ENCODE results near the gene KCMF1.

The KCMF1 gene

DNA sequence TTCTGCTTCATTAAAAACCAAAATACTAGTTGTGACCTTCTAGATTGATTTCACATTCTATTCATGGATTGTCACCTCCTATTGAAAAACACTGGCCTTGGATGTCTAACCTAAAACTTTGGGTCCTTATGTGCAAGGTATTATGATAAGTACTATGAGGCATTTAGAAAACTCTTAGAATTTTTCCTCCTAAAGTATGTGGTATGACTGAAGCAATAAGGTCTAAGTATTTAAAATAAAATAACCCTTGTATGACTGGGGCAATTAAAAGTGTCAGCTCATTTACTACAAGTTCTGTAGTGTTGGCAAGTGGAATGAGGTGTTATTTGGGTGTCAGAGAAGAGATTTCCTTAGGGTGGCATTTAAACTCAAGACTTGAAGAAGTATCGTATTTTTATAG lies 15.1 kb downstream of the KCMF1 start:
- DNase-seq, result no peak

DNA sequence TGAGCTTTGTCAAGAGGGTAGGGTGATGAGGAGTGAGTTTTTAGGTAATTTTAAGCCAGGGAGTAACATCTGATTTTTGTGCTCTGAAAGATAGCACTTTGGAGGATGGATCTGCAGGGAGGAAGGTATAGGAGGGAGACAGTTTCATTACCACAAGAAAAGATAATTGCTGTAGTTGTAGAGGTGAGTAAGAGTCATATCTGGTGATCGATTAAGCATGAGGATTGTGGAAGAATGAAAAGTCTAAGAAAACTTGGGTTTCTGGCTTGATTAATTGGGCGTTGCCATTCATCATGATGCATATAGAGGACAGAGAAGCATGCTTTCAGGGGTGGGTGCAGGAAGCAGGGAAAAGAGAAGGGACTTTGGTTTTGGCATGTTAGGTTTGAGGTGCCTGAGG lies 18.5 kb downstream of the KCMF1 start:
- no peak for DNase-seq

DNA sequence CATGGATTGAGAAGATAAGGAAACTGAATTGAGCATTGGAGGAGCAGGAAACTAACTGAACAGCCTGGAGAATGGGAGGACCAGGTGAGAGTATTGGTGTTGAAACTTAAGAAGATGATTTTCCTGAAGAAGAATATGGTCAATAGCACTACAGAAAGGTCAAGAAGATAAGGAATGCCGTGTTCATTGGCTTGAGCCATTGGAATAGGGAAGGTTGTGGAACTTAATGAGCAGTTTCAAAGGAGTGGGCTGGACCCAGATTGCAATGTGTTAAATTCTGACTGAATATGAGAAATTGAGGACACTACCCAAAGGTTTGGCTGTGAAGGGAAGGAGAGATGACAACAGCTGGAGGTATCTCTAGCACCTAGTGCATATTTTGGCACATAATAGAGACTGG lies 19.0 kb downstream of the KCMF1 start:
- no peak for DNase-seq

DNA sequence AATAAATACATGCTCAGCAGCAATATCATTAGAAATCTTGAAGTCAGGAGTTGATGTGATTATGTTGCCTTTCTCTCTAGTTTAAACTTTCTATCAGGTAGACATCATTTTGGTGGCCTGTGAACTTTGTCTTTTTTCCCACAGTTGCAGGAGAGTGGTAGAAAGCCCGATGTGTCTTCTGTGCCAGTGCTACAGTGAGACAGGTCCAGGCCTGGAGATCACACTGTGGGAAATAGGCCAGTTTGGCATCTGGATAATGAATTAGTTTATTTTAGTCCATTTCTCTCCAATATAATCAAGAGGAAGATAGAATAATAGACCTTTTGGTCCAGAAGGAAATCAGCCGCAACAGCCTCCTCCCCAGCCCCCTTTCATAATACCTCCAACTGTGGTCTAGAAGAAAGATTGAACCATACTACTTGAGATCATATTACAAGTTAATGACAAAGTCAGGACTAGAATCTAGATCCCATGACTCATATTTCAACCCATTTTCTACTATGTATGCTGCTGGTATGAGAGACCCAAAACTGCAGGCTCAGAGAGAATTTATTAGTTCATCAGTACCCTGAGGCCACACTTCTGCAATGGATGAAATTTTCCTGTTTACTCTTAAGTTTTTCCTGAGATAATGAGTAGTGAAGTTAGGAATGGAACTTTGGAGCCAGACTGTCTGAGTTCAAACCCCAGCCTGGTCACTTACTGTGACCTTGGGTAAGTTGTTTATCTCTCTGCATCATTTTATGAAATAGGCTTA lies 20.6 kb downstream of the KCMF1 start:
- DNase-seq, result no peak

DNA sequence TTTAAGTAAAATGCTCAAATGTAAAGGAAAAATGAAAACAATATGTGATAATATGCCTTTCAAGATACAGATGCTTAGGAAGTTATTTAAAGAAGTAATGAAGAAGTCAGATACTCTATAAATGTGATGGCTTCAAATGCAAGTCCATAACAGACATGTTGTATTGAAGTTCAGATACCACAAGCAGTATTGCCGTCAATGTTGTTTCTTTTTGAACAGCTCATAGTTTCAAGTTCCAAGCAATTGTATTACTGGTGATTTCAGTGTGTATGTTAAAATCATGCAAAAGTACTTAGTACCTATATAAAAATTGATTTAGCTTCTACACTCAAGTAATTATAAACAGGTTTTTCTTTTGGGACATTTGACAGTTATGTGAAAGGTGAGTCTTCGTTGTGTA lies 24.9 kb downstream of the KCMF1 start:
- no peak for DNase-seq

DNA sequence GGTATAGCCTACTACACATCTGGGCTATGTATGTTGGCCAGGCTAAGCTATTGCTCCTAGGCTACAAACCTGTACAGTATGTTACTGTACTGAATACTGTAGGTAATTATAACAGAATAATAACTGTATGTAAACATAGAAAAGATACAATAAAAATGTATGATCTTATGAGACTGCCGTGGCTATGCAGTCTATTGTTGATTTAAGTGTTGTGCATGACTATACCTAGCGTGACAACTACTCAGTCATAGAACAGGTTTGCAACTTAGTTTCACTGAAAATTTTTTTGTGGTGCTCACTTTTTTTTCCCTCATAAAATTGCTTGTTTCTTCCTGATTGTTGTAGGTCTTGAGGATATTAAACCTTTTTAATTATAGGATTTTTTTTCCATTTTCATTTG lies 25.9 kb downstream of the KCMF1 start:
- DNase-seq, result no peak

DNA sequence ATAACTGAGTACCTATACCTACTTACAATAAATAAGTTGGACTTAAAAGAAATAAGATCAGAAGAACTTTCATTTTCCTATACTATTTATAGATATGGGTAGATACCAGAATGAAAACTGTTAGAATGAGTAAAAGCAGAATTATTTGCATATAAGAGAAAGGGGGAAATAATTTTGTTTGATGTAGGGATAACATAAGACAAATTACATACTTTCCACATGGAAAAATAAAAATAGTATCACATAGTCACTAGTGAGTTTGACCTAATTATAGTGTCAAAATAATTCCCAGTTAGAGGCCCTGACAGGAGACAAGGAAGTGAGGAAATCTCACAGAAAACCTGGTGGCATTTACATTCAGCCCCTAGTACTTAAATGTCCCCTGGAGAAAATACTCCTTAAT lies 28.6 kb downstream of the KCMF1 start:
- DNase-seq, result no peak

DNA sequence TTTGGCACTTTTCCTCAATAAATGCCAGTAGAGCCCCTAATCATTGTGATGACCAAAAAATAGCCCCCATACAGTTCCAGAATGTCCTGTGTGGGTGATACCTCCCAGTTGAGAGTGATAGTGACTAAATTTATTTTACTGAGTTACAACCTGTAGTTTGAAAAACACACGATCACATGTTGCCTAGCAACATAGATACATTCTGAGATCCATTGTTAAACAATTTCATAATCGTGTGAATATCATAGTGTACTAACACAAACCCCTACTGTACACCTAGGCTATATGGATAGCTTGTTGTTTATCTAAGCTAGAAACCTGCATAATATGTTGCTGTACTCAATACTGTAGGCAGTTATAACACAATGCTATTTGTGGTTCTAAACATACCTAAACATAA lies 30.6 kb downstream of the KCMF1 start:
- no peak for DNase-seq

DNA sequence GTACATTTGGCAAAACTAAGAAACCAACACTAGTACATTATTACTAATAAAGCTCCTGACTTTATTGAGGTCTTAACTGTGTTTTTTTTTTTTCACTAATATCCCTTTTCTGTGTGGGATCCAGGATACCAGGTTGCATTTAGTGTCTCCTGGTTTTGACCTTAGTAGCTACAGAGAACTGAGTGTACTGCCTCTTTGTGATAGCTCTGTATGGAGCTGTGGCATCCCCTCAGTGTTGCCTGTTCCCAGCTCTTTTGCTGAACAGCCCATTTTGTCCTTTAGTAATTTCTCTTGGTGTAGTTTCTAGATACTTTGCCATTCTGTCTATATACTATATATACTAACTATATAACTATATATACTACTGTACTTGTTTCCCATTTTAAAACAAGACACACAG lies 31.6 kb downstream of the KCMF1 start:
- no peak for DNase-seq

DNA sequence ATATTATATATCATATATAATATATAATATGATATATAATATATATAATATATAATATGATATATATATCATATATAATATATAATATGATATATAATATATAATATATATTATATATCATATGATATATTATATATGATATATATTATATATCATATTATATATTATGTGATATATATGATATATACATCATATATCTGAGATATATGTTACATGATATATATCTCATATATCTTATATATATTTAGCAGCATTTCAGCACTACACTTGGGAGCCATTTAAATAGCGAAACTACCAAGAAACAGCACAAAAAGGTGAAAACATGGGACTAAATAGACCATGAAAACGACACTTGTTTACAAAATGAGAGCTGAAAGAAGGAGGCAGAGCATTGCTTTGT lies 37.3 kb downstream of the KCMF1 start:
- no peak for DNase-seq

DNA sequence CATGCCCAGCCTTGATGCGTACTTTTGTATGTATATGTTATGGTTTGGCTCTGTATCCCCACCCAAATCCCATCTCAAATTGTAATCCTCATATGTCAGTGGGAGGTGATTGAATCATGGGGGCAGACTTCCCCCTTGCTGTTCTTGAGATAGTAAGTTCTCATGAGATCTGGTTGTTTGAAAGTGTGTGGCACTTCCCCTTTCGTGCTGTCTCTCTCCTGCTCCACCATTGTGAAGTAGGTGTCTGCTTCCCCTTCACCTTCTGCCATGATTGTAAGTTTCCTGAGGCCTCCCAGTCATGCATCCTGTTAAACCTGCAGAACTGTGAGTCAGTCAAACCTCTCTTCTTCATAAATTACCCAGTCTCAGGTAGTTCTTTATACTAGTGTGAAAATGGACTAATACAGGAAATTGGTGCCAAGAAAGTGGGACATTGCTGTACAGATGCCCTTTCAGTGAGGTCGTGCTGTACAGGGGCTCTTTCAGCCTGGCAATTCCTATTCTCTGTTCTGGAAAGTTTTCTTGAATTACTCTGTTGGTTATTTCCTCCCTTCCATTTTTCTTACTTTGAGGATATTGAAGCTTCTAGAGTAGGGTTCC lies 38.2 kb downstream of the KCMF1 start:
- no peak for DNase-seq

DNA sequence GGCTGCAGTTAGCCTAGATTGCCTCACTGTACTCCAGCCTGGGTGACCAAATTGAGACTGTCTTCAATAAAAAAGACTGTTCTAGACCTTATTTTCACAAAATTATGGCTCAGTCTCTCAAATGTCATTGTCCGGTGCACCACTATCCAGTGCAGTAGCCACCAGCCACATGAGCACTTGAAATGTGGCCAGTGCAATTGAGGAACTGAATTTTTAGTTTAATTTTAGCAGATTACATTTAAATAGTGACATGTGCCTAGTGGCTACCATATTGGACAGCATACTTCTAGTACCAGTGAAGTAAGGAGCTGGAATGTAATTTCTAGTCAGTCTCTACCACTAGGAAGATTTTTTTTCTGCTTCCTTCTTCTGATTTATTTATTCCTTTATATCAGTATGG lies 39.4 kb downstream of the KCMF1 start:
- no peak for DNase-seq

DNA sequence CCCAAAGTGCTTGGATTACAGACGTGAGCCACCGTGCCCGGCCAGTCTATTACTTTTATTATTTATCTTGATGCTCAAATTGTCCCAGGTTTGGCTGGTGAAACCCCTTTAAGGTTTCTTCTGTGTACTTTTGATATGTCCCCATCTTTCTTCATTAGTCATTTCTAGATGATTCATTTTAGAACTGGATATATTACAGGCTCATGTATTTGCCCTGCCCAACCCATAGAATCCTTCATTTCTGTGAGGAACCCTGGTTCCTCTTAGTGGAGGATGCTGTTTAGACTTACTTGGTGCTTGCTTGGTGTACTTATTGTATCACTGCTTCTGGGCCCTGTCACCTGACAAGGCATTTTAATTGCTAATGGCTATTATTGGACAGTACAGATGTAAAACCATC lies 40.1 kb downstream of the KCMF1 start:
- no peak for DNase-seq

DNA sequence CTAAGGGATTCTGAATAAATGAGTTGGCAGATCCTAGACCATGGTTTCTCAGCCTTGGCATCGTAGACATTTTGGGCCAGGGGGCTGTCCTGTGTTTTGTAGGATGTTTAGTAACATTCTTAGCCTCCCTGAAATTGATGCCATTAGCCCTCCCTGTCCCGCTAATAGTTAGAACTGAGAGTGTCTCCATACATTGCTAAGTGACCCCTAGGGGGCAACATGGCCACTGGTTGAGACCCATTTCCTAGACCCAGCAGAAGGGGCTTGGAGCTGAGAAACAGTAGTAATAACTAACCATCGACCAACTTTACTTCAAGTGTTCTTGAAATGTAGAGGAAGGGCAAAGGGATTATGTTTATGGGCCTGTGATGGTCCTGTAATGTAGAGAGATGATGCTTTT lies 40.8 kb downstream of the KCMF1 start:
- DNase-seq, result no peak

DNA sequence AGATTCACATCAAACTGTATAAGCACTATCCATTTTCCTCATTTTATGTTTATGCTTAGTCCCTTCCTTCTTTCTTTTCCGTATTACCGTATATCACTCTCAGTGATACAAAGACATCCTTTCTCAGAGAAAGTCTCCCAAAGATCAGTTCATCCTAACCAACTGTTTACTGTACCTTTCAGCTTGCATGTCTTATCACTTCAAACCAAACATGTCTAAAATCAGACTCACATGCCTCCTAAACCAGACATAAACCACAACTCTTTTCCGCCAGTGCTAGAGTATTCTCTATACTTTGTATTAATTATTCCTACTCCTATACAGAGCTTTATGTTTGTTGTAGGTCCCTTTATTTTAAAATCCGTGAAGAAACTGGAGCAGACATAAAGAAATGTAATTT lies 41.5 kb downstream of the KCMF1 start:
- no peak for DNase-seq

DNA sequence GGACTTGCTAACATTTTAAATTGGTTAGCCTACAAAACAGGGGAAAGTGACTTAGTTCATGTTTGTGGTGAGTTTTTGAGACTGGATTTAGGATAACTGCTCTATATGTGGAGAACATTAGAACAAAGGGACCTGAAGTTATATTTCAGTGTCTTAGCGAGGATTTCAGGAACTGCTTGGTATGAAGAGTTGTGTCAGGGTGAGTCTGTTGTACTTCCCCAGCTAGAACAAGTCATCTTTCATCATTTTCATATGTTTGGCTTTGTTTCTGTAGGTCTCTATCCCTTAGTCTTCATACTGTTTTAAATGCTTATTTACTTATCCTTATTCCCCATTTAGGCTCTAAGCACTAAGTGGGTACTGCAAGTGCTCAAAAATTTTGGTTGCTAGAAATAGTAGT lies 41.9 kb downstream of the KCMF1 start:
- no peak for DNase-seq

DNA sequence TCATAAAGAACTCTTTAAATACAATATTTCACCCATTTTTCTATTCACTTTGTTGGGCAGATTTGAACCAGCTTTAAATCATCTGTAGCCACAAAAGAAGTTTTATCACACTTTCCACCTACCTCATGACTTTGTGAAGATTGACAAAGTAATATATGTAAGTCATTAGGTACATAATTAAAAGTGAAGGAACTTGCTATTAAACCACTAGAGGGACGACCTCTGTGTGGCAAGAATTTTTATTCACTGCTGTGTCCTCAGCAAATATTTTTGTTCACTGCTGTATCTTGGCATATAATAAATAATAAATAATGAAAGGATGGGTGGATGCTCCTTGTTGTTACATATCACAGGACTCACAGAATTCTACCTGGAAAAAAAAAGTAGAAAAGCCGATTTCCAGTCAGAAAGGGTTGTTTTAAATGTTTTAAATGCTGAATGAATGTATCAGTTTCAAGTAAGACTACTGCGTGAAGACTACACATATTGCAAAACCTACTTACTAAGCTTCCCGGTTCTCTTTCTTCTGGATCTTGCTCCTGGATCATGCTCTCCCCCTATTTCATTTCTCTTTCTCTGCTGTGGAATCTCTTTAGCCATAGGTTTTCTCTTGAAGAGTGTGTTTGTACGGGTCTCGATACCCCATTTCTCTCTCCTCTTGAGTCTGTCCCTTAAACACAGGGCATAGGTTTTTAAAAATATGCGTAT lies 44.8 kb downstream of the KCMF1 start:
- no peak for DNase-seq

DNA sequence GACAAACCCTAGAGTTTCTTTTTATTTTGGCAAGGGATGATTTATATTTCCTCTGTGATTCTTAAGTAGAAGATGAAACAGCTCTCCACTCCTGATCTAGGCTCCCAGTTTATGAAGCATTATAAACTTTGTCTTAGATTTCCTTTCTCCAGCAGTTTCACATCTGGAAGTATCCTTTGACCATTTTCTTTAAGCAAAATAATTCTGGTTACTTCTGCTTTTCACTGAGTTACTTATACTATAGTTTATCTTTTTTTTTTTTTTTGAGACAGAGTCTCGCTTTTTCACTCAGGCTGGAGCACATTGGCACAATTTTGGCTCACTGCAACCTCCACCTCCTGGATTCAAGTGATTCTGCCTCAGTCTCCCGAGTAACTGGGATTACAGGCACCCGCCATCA lies 45.5 kb downstream of the KCMF1 start:
- no peak for DNase-seq

DNA sequence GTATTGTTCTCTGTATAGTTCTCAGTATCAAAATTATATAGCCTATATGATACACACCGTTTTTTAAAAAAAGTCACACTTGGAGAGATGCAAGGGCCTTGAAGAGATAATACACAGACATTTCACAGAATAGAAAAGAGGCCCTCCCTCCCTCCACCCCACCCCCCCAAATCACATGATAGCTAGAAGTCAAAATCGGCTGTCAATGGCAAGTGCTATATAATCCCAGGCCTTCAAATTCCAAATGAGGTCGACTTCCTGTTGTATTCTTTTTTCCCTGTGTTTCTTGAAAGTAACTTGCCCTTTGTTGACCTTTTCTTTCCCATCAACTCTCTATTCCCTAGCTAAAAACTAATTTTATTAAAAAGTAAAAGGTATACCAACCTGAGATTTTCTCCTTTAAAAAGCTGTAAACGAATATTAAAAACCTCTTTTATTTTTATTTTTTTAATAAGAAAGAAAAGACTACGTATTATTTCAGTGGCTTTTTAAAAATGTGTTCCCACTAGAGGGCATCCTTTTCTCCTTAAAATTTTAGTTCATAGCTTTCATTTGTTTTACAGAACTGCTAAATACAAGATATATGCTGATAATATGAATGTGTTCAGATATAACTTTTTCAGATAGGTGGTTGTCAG lies 46.6 kb downstream of the KCMF1 start:
- DNase-seq, result no peak

DNA sequence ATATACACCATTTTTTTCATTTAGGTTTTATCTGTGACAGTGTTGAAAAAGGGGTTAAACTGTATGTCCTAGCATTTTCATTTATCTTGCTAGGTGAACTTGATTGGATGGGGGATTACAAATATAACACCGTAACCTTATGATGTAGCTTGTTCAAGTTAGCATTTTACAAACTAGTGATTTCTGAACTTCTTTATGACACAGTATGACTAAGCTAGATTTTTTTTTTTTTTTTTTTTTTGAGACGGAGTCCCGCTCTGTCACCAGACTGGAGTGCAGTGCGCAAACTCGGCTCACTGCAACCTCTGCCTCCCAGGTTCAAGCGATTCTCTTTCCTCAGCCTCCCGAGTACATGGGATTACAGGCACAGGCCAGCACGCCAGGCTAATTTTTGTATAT lies 47.1 kb downstream of the KCMF1 start:
- no peak for DNase-seq

DNA sequence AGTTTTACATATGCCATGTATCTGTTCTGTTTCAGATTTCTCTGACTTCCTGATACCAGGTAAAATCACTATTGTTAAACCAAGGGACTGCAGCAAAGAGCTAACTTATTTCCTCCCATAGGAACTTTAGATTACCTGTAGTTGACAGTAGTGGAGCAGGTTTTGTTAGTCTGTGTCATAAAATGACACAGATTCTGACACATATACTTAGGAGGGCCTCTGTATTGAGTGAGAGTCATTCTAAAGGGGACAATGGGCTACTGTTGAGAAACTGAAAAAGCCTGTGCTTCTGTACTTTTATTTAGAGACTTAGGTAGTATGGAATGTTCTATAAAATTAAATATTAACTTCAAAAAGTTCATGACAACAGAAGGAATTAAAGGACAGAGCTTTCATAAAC lies 48.2 kb downstream of the KCMF1 start:
- DNase-seq, result no peak

DNA sequence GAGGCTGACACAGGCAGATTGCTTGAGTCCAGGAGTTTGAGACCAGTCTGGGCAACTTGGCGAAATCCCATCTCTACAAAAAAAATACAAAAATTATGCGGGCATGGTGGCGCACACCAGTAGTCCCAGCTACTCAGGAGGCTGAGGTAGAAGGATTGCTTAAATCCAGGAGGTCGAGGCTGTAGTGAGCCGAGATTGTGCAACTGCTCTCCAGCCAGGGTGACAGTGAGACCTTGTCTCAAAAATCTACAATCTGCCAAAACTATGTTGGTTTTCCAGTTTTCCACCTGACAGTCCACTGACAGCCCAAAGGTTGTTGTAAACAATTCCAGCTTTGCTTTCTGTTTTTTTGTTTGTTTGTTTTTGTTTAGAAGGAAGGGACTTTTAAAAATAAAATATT lies 51.3 kb downstream of the KCMF1 start:
- DNase-seq, result no peak

DNA sequence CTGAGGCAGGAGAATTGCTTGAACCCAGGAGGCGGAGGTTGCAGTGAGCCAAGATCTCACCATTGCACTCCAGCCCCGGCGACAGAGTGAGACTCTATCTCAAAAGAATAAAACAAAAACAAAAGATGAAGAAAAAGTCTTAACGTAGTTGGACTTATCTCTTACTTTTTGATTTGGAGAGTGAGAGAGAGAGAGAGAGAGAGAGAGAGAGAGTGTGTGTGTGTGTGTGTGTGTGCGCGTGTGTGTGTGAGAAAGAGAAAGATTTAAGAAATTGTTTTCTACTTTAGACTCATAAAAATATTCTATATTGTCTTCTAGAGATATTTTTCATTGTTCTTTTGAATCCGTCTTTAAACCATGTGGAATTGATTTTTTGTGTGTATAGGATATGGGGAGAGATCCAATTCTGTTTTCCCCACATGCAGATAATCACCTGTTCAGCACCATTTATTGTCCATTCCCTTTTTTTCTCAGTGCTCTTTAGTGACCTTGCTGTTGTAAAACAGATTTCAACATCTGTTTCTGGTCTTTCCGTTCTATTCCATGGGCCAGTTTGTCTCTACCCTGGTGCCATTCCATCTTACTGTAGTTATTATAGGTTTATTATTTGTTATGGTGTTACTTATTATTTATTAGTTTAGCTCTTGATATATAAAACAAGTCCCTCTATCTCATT lies 53.5 kb downstream of the KCMF1 start:
- no peak for DNase-seq
